MCF 10A (cell line): ENCODE data around the gene TULP3. TPM values are rescaled to one million over a fixed set of nuclear protein-coding genes. Genes with fewer than 3 reads are reported as not detected.

ENCODE experiments used
- BruUV-seq: library from RNA; stranded (reverse); fragments of 400-500 nt; replicated peaks from 2 replicates; lab custom pipeline; 2021; lab: Mats Ljungman, UMichigan
- CTCF ChIA-PET: fragments of 300-600 bp; sonication (Branson Sonifier 250); formaldehyde crosslinking; extraction: SDS; loops from one replicate; lab custom pipeline; 2021; ENCODE audit warnings: antibody characterized with exemption, inconsistent platforms; lab: Yijun Ruan, JAX
- POLR2A ChIA-PET: fragments of 300-600, 350-650 bp; sonication (Branson Sonifier 250); formaldehyde crosslinking; extraction: SDS; loops from one replicate; lab custom pipeline; 2020; ENCODE audit warnings: antibody characterized with exemption, inconsistent platforms; lab: Yijun Ruan, JAX
- DNase-seq: peaks from one replicate; pipeline ENCODE4 v3.0.0-alpha.2; 2018; ENCODE audit not compliant: unreplicated experiment
- H3K27ac Mint-ChIP-seq: one replicate; pipeline ENCODE4 v1.8.0; 2022; ENCODE audit warnings: mild to moderate bottlenecking, low read depth, mixed read lengths; ENCODE audit not compliant: unreplicated experiment
- H3K27me3 Mint-ChIP-seq: one replicate; pipeline ENCODE4 v1.8.0; 2022; ENCODE audit warnings: mixed read lengths; ENCODE audit not compliant: insufficient read depth, unreplicated experiment
- H3K36me3 Mint-ChIP-seq: one replicate; pipeline ENCODE4 v1.8.0; 2022; ENCODE audit warnings: mild to moderate bottlenecking, moderate library complexity, mixed read lengths; ENCODE audit not compliant: insufficient read depth, unreplicated experiment
- H3K4me1 Mint-ChIP-seq: one replicate; pipeline ENCODE4 v1.8.0; 2022; ENCODE audit warnings: mixed read lengths; ENCODE audit not compliant: insufficient read depth, unreplicated experiment
- H3K4me3 Mint-ChIP-seq: one replicate; pipeline ENCODE4 v1.8.0; 2022; ENCODE audit warnings: mild to moderate bottlenecking, moderate library complexity, mixed read lengths; ENCODE audit not compliant: unreplicated experiment
- H3K9me3 Mint-ChIP-seq: one replicate; pipeline ENCODE4 v1.8.0; 2022; ENCODE audit warnings: mixed read lengths; ENCODE audit not compliant: unreplicated experiment
- CTCF ChIP-seq: fragments of 200-600 bp; IDR thresholded peaks from one replicate; pipeline ENCODE4 v1.8.0; 2022; ENCODE audit warnings: antibody characterized with exemption, mild to moderate bottlenecking; ENCODE audit not compliant: unreplicated experiment
- intact Hi-C: fragments of 100-400 bp; cut with micrococcal nuclease; formaldehyde crosslinking; loops from 2 replicates; pipeline ENCODE4 v1.14.1; 2022
- total RNA-seq: library from RNA; stranded (reverse); gene quantifications from 2 replicates; pipeline ENCODE4 v1.2.3, GENCODE V29; 2022

The TULP3 gene
- total RNA-seq, 1 experiment from 2014 or later = 36.2 TPM

GRCh38 chr12:2976581-2976996 lies 85.9 kb downstream of the TULP3 start:
- CTCF ChIA-PET = interaction anchor here (0.9 to 1.5 kb wide), 2 partner anchors 92 to 97 kb away, joined by 4 to 6 read pairs; no protein-coding TSS in a partner anchor

DNA sequence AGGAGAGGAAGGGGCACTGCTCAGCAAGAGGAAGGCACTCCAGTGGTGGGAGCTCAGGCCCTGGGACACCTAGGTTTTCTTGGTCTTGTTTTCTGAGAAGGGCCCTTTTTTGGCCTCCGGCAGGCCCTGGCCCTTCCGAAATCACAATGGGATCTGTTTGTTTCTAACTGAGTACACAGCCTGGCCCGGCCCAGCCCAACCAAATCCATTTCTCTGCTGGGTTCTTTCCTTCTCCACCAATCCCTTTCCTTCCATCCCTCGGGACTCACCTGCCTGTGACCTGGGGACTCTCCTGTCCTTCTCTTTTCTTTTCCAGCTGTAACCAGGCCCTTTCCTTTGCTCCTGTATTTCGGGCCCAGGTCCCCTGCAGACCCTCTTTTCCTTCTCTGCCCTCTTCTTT lies 87.1 kb downstream of the TULP3 start:
- no peaks in the 10 kb centered on the region for H3K27me3 Mint-ChIP-seq
- ChIA-PET POLR2A (interaction anchor here (0.6 kb wide), 1 partner anchor 55 kb away, joined by 3 read pairs; no protein-coding TSS in a partner anchor), CTCF (interaction anchor here (0.6 kb wide), 2 partner anchors 9 to 87 kb away, joined by 3 to 4 read pairs; partner anchors contain the start of gene TULP3)
- H3K9me3 Mint-ChIP-seq = no peaks in the 10 kb centered on the region
- TF ChIP-seq CTCF = no peak
- H3K36me3 Mint-ChIP-seq = peaks cover 6% of the 10 kb centered on the region
- H3K4me3 Mint-ChIP-seq = no peak overlapping the region
- DNase-seq = no peak
- H3K27ac Mint-ChIP-seq = no peak overlapping the region
- intact Hi-C loops = no loop called here
- H3K4me1 Mint-ChIP-seq = peaks cover 7% of the 10 kb centered on the region
- BruUV-seq = no TSS peak

More at GRCh38 chr12:2976581-2976996, 85.9 kb downstream of the TULP3 start:
- no TSS peak for BruUV-seq
- TF ChIP-seq CTCF = no peak
- POLR2A ChIA-PET = interaction anchor here (0.9 kb wide), 1 partner anchor 10 kb away, joined by 4 read pairs; no protein-coding TSS in a partner anchor
- H3K4me1 Mint-ChIP-seq = peaks cover 7% of the 10 kb centered on the region
- H3K9me3 Mint-ChIP-seq = no peaks in the 10 kb centered on the region
- intact Hi-C loops = no loop called here
- DNase-seq = no peak
- no peak overlapping the region for H3K27ac Mint-ChIP-seq
- H3K36me3 Mint-ChIP-seq = peaks cover 18% of the 10 kb centered on the region
- no peak overlapping the region for H3K4me3 Mint-ChIP-seq
- no peaks in the 10 kb centered on the region for H3K27me3 Mint-ChIP-seq

GRCh38 chr12:2979806-2980205 lies 89.1 kb downstream of the TULP3 start:
- peaks cover 5% of the 10 kb centered on the region for H3K36me3 Mint-ChIP-seq
- BruUV-seq = no TSS peak
- CTCF ChIA-PET = no interaction called here

GRCh38 chr12:2980630-2981029 lies 89.9 kb downstream of the TULP3 start:
- BruUV-seq = no TSS peak
- Mint-ChIP-seq H3K4me1 (peaks cover 8% of the 10 kb centered on the region), H3K36me3 (peaks cover 11% of the 10 kb centered on the region), H3K9me3 (no peaks in the 10 kb centered on the region), H3K27me3 (no peaks in the 10 kb centered on the region), H3K27ac (no peak overlapping the region), H3K4me3 (no peak overlapping the region)
- intact Hi-C loops = no loop called here
- POLR2A ChIA-PET = interaction anchor here (1.0 kb wide), 1 partner anchor 17 kb away, joined by 3 read pairs; no protein-coding TSS in a partner anchor
- CTCF ChIA-PET = no interaction called here
- DNase-seq = no peak
- no peak for TF ChIP-seq CTCF

More at GRCh38 chr12:2979806-2980205, 89.1 kb downstream of the TULP3 start:
- DNase-seq = no peak
- no peaks in the 10 kb centered on the region for H3K27me3 Mint-ChIP-seq
- POLR2A ChIA-PET = interaction anchor here (1.0 kb wide), 1 partner anchor 16 kb away, joined by 3 read pairs; no protein-coding TSS in a partner anchor
- no peaks in the 10 kb centered on the region for H3K9me3 Mint-ChIP-seq
- intact Hi-C loops = no loop called here
- peaks cover 8% of the 10 kb centered on the region for H3K4me1 Mint-ChIP-seq
- no peak for TF ChIP-seq CTCF
- H3K4me3 Mint-ChIP-seq = no peak overlapping the region
- H3K27ac Mint-ChIP-seq = no peak overlapping the region
